T-helper 1 cell treated with Interleukin-12 subunit alpha and Interleukin-12 subunit beta and Interleukin-4 antibody, amounts not matched to agents 30 μg/mL and 1 μg/mL, for 36 hours (primary cell): ENCODE data around the gene KRT81.
A peak's percentile ranks its signal among the peaks of the same experiment; 100 is the strongest.
"Not testable (repeated sequence)": the region's sequence is repeated elsewhere in the genome, so short reads cannot be mapped to it uniquely, and the experiment has no call there.

ENCODE experiments used
- H3K27ac Mint-ChIP-seq: one replicate; pipeline ENCODE4 v1.8.0; 2021; ENCODE audit warnings: mild to moderate bottlenecking, mixed read lengths
- H3K27me3 Mint-ChIP-seq: one replicate; pipeline ENCODE4 v1.8.0; 2021; ENCODE audit warnings: low read depth, mixed read lengths
- H3K36me3 Mint-ChIP-seq: one replicate; pipeline ENCODE4 v1.8.0; 2021; ENCODE audit warnings: low read depth, mixed read lengths
- H3K4me1 Mint-ChIP-seq: one replicate; pipeline ENCODE4 v1.8.0; 2021; ENCODE audit warnings: low read depth, mixed read lengths
- H3K4me3 Mint-ChIP-seq: one replicate; pipeline ENCODE4 v1.8.0; 2021; ENCODE audit warnings: mild to moderate bottlenecking, moderate library complexity, mixed read lengths
- H3K9me3 Mint-ChIP-seq: one replicate; pipeline ENCODE4 v1.8.0; 2021; ENCODE audit warnings: mixed read lengths

Gene KRT81

DNA sequence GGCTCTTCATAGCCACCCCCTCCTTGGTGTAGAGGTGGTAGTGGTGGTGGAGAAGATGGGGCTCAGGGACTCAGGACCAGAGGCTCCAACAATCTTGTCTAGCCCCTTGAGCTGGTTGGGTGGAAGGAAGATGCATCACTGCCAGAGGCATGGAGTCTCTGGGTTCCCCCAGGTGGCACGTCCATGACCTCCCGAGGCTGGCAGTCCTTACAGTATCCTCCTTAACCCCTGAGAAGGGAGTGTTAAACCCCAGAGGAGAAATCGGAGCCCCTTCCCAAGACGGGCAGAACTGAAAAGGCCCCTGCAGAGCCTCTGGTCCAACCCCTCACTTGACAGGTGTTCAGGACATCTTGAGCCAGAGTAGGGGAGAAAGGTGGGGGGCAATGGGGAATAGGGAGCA, 20.8 kb upstream of the KRT81 start:
- Mint-ChIP-seq H3K9me3 (no peaks in the 10 kb centered on the region), H3K27me3 (peaks cover 57% of the 10 kb centered on the region), H3K4me3 (no peak overlapping the region), H3K4me1 (peaks cover 4% of the 10 kb centered on the region), H3K27ac (no peak overlapping the region), H3K36me3 (peaks cover 5% of the 10 kb centered on the region)

DNA sequence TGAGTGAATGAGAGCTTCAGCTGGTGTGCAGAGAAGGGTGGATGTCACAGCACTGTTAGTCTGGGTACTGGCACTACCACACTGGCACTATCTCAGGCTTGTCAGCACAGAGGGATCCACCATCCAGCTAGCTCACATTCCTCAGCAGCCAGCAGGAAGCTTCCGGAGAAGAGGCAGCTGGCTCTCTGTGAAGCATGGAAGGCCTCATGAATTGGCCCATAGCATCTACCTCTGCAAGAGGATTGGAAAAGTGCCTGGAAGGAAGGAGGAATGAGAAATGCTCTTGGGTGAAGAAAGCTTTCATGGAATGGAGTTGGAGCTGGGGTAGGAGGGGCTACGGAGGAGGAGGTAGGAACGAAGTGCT, 19.9 kb upstream of the KRT81 start:
- Mint-ChIP-seq H3K9me3 (no peaks in the 10 kb centered on the region), H3K27ac (no peak overlapping the region), H3K4me3 (no peak overlapping the region), H3K36me3 (peaks cover 8% of the 10 kb centered on the region), H3K4me1 (peaks cover 7% of the 10 kb centered on the region), H3K27me3 (peaks cover 61% of the 10 kb centered on the region)

DNA sequence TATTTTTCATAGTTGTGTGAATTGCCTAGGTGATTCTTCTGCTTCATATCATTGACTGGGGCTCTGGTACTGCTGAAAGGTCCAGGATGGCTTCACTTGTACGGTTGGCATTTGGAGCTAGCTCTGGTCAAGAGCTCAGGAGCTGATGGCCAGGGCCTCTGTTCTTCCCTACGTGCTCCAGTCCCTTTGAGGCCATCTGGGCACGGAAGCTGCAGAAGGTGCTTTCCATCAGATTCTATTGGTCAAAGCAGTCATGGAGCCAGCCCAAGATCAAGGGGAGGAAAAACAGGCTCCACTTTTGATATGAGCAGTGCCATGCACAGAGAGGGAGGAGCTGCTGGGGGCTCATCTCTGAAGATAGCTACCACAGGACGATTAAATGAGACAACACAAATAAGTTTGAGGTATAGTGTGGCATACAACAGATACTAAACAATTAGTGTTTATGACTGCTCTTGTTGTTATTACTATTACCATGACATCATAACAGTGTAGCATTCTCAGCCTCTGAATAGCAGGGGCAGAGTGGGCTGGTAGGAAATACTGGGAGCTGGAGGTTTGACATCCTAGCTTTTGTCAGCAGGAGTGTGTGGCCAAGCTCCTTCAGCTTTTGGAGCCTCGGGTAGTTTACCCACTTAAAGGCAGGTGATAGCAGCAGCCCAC, 19.4 kb upstream of the KRT81 start:
- Mint-ChIP-seq H3K4me1 (peaks cover 8% of the 10 kb centered on the region), H3K27ac (no peak overlapping the region), H3K4me3 (no peak overlapping the region), H3K36me3 (peaks cover 9% of the 10 kb centered on the region), H3K27me3 (peaks cover 66% of the 10 kb centered on the region), H3K9me3 (no peaks in the 10 kb centered on the region)

DNA sequence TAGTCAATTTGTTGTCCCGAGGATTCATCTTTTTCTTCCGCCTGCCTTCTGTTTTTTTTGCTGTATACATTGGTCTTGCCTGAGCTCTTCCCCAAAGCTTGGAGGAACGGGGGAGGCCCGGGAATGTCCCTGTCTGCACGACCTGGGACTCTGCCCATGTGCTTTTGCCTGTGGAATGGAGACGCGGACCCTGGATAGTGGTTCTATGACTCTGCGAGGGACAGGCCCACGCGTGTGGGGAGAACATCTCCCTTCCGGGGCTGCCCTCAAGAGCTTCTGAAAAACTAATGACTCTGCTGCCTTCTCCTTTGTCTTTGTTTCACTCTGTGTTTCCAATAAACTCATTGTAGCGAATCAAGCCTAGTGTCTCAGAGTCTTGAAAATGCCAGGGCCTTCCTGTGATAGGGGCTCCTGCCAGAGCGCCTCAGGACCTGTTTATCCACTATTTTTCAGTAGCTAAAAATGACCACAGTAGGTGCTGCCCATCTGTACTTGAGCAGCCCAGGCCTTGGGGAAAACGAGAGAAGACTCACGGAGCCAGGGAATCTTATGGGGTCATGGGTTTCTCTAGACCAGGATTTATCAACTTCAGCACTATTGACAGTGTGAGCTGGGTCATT, 17.6 kb upstream of the KRT81 start:
- Mint-ChIP-seq H3K4me3 (peak overlapping the region; percentile 46), H3K9me3 (no peaks in the 10 kb centered on the region), H3K36me3 (peaks cover 9% of the 10 kb centered on the region), H3K27ac (no peak overlapping the region), H3K4me1 (peaks cover 19% of the 10 kb centered on the region), H3K27me3 (peaks cover 66% of the 10 kb centered on the region)

DNA sequence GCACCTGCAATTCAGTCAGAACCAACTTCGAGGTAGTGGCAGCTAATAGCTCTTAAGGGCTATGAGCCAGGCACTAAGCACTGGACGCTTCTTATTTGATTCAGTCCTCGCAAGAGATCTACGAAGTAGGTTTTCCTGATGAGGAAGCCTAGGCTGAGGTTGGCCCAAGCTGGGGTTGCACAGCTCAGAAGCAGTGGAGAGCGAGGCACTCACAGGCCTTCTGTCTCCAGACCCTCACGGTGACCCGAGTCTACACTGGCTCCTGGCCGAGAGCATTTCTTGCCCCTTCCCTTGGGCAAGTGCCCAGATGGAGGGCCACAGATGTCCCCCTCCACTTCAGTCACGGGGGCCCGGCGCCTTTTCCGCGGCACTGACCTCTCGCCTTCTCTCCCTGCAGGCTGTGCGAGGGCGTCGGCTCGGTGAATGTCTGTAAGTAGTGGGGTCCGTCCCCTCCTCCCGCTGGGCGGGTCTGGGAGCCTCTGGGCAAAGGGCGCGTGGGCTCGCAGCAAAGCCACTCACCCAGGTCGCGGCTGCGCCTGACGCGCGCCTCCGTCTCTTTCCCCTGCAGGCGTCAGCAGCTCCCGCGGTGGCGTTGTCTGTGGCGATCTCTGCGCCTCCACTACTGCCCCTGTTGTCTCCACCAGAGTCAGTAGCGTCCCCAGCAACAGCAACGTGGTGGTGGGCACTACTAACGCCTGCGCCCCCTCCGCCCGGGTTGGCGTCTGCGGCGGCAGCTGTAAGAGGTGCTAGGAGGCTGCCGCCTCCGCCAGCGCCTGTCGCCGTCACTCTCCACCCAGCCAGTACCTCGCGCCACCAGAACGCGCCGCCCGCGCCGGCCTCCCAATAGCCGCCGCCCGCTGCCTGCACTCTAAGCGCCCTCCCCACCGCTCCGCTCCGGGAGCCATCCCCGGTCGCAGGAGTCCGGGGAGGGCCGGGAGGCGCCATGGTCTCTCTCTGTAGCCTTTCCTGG, 16.8 kb upstream of the KRT81 start:
- Mint-ChIP-seq H3K4me3 (peak overlapping the region; percentile 46), H3K27me3 (peaks cover 66% of the 10 kb centered on the region), H3K9me3 (no peaks in the 10 kb centered on the region), H3K36me3 (peaks cover 9% of the 10 kb centered on the region), H3K4me1 (peaks cover 19% of the 10 kb centered on the region), H3K27ac (no peak overlapping the region)

DNA sequence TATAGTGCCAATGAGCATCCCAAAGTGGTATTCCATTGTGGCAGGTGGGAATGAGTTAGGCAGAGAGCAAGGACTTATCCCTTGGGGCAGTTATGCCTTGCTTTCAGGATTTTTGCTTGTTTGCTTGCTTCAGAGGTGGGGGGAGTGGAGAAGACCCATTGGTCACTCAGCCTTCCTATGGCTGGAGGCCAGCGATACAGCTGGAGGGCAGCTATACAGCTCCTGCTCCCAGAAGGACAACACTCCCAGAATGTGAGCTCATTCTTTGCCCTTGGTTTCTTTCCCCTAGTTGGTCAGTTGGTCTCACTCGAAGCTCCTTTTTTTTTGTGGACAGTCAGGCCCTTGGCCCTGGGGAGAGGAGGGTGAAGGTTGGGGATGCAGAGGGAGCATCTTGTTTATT, 15.4 kb upstream of the KRT81 start:
- Mint-ChIP-seq H3K27me3 (peaks cover 58% of the 10 kb centered on the region), H3K36me3 (peaks cover 9% of the 10 kb centered on the region), H3K9me3 (no peaks in the 10 kb centered on the region), H3K4me1 (peaks cover 19% of the 10 kb centered on the region), H3K27ac (no peak overlapping the region), H3K4me3 (no peak overlapping the region)

DNA sequence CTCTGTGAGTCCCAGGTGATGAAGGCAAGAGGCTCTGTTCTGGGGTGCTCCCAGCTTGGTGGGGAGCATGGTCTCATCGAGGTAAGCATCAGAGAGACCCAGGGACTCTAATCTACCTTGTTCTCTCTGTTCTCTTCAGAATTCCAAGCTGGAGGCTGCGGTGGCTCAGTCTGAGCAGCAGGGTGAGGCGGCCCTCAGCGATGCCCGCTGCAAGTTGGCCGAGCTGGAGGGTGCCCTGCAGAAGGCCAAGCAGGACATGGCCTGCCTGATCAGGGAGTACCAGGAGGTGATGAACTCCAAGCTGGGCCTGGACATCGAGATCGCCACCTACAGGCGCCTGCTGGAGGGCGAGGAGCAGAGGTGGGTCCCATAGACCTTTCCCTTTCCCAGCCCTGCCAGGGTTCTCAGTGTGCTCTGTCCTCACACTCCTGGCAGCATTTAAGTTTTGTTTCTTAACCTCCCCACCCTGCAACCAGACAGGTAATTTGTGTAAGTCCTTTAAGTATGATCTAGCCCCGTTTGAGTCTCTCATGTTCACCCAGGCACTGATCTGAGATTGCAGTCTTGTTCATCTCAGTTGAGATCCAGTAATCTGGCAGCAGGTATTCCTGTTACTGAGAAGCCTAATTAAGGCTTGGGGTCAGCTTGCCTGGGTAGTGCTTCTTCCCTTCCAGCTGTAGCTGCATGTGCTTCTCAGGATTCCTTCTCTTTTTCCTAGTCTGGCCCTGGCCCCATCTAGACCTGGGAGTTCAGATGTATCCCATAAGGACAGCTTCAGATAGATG, 14.8 kb upstream of the KRT81 start:
- Mint-ChIP-seq H3K4me3 (no peak overlapping the region), H3K27ac (no peak overlapping the region), H3K9me3 (no peaks in the 10 kb centered on the region), H3K36me3 (peaks cover 9% of the 10 kb centered on the region), H3K4me1 (peaks cover 19% of the 10 kb centered on the region), H3K27me3 (peaks cover 52% of the 10 kb centered on the region)

DNA sequence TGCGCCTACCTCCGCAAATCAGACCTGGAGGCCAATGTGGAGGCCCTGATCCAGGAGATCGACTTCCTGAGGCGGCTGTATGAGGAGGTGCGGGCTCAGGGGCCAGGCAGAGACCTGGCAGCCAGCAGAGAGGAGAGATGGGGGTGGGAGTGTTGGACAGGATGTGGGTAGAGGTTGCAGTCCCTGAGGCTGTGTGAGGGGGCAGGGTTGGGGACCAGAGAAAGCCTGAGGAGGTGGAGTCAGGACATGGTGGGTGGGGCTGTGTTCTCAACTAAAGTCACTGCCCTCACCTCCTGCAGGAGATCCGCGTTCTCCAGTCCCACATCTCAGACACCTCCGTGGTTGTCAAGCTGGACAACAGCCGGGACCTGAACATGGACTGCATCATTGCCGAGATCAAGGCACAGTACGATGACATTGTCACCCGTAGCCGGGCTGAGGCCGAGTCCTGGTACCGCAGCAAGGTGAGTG, 13.6 kb upstream of the KRT81 start:
- not testable (repeated sequence) for H3K36me3 Mint-ChIP-seq, H3K9me3 Mint-ChIP-seq, H3K4me3 Mint-ChIP-seq, H3K27ac Mint-ChIP-seq
- Mint-ChIP-seq H3K4me1 (peaks cover 19% of the 10 kb centered on the region), H3K27me3 (peaks cover 40% of the 10 kb centered on the region)

DNA sequence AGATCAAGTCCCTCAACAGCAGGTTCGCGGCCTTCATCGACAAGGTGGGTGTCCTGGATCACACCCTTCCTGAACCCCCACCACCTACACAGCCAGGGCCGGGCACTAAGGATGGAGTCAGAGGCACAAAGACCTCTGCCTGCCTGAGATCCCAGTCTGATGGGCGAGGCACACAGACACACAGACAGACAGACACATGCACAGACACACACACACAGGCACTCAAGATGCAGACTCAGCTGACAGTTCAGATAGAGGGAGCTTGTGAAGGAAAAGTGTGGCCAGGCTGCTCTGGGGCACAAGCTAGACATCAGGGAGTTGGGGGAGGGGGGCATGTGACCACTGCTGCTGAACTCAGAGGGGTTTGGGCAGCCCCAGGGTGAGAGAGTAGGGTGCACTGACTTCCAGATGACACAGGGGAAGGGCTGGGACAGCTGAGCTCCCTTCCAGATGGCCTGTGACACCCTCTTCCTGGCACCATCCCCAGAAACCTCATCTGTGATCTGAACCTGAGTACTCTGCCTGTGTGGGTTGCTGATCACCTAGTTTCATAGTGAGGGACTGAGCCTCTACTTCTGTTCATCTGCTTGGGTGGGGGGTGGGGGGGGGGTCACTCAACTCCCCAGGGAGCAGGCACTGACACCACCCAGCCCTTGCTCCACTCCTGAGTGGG, 11.0 kb upstream of the KRT81 start:
- not testable (repeated sequence) for H3K4me3 Mint-ChIP-seq, H3K9me3 Mint-ChIP-seq, H3K36me3 Mint-ChIP-seq, H3K27ac Mint-ChIP-seq
- peaks cover 15% of the 10 kb centered on the region for H3K4me1 Mint-ChIP-seq
- peaks cover 37% of the 10 kb centered on the region for H3K27me3 Mint-ChIP-seq

DNA sequence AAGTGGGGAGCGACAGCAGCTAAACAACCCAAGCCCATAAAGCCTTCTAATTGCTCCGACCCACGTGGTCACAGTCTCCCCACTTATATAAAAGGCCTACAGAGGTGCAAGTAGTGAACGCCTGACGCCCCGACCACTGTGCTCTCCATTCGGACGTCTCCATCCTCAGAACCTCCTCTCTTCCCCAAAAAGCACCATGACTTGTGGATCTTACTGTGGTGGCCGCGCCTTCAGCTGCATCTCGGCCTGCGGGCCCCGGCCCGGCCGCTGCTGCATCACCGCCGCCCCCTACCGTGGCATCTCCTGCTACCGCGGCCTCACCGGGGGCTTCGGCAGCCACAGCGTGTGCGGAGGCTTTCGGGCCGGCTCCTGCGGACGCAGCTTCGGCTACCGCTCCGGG, 10.4 kb upstream of the KRT81 start:
- peaks cover 37% of the 10 kb centered on the region for H3K27me3 Mint-ChIP-seq
- peaks cover 15% of the 10 kb centered on the region for H3K4me1 Mint-ChIP-seq
- H3K9me3 Mint-ChIP-seq, H3K4me3 Mint-ChIP-seq, H3K27ac Mint-ChIP-seq, H3K36me3 Mint-ChIP-seq: not testable (repeated sequence)

DNA sequence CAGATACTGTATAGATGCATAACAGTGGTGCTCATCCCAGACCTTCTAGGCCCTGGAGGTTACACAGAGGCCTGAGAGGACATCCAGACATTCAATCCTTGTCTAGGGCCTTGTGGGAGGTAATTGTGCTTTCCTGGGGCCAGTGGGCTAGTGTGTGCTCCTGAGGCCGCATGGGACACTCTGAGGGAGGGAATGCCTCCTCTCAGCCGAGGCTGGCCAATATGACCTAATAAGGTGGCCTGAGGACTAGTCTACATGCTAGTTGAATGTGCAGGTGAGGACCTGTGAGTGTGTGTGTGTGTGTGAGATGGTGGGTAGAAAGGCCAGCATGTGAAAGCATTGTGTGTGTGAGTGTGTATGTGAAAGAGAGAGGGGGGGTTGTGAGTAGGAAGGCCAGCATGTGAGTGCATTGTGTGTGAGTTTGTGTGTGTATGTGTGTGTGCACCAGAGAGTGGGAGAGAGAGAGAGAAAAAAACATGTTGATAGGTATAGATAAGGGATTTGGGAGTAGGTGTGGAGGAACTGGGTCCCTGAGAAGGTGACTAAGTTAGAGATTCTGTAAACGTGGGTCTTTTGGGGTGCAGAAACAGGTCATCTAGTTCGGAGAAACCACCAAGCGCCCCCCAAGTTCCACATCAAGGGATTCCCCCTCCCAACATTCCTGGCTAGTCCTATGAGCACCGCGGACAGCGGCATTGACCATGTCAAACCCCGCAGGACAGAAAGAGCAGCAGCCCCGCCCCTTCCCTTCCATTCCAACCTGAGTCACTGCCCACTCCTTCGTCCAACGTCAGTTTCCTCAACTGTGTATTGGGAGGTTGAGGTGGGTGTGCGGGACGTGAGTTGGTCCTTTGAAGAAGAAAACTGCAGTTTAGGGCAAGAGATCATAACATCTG, 9.7 kb upstream of the KRT81 start:
- peaks cover 2% of the 10 kb centered on the region for H3K36me3 Mint-ChIP-seq

DNA sequence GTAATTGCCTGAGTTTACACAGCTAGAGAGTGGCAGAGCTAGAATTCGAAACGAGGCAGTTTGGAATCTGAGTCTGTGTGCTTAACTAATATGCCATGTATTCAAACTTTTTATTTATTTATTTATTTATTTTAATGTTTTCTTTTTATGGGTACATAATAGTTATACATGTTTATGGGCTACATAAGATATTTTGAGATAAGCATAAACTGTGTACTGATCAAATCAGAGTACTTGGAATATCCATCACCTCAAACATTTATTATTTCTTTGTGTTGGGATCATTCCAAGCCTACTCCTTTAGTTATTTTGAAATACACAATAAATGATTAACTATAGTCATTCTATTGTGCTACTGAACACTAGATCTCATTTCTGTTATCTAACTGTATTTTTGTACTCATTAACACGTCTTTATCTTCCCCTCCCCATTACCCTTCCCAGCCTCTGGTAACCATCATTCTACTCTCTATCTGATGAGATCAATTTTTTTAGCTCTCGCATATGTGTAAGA, 7.4 kb upstream of the KRT81 start:
- peaks cover 6% of the 10 kb centered on the region for H3K4me1 Mint-ChIP-seq
- H3K9me3 Mint-ChIP-seq, result no peaks in the 10 kb centered on the region

More for the DNA sequence above, 9.7 kb upstream of the KRT81 start:
- Mint-ChIP-seq H3K9me3 (no peaks in the 10 kb centered on the region), H3K4me1 (peaks cover 11% of the 10 kb centered on the region), H3K27ac (no peak overlapping the region), H3K27me3 (peaks cover 34% of the 10 kb centered on the region), H3K4me3 (no peak overlapping the region)

More for the DNA sequence above, 7.4 kb upstream of the KRT81 start:
- H3K36me3 Mint-ChIP-seq, result peaks cover 2% of the 10 kb centered on the region
- H3K27ac Mint-ChIP-seq, result no peak overlapping the region
- H3K27me3 Mint-ChIP-seq, result peaks cover 41% of the 10 kb centered on the region
- H3K4me3 Mint-ChIP-seq, result no peak overlapping the region
